ENCODE measurements around the gene FOXR1. TPM values are rescaled to one million over a fixed set of nuclear protein-coding genes. Genes with fewer than 3 reads are reported as not detected.

FOXR1 gene, protein sequence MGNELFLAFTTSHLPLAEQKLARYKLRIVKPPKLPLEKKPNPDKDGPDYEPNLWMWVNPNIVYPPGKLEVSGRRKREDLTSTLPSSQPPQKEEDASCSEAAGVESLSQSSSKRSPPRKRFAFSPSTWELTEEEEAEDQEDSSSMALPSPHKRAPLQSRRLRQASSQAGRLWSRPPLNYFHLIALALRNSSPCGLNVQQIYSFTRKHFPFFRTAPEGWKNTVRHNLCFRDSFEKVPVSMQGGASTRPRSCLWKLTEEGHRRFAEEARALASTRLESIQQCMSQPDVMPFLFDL
- not detected in 2 replicates for total RNA-seq

DNA sequence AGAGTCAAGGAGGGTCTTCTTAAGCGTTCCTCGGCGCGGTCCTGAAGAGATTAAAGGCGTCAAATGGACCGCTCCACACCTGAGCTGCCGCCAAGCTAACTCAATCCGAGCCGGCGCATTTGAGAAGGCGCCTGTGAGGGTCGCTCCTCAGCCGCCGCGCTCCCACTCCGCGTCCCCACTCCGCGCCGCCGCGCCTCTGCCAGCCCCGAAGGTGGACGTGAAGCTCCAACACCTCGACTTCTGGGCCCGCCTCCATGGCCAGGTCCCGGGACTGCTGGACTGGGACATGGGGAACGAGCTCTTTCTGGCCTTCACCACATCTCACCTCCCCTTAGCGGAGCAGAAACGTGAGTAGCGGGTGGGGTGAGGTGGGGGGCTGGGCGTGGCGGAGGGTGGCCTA lies at the start of gene FOXR1:
Gene FOXR1 (plus strand): TSS at position 116 of the 400 bp plus-strand sequence. CDS start 171 bp downstream, at position 287.

GRCh38 chr11:118956094-118956846 lies 15.3 kb upstream of the FOXR1 start, which contains the start of gene UPK2:
TSS of gene UPK2 (plus strand) at chr11:118956298. CDS start at chr11:118956351, 53 bp downstream.

DNA sequence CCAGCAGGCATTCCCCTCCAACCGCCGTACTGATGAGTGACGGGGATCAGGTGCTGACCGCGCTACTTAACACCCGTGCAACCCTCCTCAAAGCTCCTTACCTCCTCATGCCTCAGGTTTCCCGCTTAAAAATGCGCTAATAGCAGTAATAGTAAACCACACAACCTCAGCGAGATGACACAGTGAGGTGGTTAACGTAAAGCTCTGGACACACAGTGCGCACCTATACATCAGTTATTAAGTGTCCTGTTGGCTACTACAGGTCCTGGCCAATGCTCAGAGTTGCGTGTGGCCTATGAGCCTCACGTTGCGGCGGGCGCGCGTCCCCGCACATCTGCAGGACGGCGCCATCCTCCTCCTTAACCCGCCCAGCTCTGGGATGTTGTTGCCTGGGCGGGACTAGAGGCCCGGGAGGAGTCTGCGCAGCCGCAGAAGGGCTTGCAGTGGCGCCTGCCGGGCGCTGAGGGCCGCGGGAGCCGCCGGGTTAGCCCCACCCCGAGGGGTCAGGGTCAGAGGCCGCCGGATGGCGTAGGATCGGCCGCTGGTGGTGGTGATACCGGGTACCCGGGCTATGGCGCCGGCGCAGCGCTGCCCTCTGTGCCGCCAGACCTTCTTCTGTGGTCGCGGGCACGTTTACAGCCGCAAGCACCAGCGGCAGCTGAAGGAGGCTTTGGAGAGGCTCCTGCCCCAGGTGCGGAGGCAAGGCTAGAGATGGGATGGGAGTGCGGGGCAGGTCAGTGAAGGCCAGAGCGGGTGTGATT lies 26.2 kb downstream of the FOXR1 start, which contains the start of gene CENATAC:
Gene CENATAC (plus strand): TSS at position 512 of the 761 bp plus-strand sequence. CDS start 60 bp downstream, at position 572.

DNA sequence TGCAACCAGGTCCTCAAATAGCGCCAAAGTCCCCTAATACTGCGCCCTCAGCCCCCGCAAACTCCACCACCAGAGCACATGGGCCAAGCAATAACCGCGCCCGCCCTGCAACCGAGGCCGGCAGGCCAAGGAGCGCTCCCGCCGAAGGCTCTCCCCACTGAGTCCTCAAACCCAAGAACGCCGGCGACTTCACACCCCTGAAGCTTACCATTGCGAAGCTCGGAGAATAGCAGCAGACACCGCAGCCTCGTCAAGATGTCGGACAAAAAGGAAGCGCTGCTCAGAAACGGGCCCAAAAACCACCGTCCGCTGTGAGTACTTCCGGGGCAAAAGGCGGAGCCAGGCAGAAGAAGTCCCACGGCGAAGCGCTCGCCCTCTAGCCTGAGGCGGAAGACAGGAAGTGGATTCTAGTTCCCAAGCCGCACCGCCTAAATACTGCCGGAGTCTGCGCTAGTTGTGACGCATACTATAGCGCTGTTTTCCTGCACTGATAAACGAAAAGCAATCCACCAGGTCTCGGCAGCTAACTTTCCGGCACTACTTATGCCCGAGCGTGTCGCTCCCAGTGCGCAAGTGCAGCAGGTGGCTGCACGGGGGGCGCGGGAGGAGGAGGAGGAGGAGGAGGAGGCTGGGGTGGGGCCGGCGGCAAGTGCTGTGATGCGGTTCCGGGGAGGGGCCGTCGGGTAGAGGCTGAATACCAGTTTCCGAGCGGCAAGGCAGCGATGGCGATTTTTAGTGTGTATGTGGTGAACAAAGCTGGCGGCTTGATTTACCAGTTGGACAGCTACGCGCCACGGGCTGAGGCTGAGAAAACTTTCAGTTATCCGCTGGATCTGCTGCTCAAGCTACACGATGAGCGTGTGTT lies 46.7 kb downstream of the FOXR1 start, which contains the start of the genes RPS25 and TRAPPC4:
Gene RPS25 (minus strand): TSS at position 270 of the 865 bp plus-strand sequence. CDS start 59 bp downstream, at position 211.
Gene TRAPPC4 (plus strand): TSS at position 693 of the 865 bp plus-strand sequence. CDS start 30 bp downstream, at position 723.

DNA sequence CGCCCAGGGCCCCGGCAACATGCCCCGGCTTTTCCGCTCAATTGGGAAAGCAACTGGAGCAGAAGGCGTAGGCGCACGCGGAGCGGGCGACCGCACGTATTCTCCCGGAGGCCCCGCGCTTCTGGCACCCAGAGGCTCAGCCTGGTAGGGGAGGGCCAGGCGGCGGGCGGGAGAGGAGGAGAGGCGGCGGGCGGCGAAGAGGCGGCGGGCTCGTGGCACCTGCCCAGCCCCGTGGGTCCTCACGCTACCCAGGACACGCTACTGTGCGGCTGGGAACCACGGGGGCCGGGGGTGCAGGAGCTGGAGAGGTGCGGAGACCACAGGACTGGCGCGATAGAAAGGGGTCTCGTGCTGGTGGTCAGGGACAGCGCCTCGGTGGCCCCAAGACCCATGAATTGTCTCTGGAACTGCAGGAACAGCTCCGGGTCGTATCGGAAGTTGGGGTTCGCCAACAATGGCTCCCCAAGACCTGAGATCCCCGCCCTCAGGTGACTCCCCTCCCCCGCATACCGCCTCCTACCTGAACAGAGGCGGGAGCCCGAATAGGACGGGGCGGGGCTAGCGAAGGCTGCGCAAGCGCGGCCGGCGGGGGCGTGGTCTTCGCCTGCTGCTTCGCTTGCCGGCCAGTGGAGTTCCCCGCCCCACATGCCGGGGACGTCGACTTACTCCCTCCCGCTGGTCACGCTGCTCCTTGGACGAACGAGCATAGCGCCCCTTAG lies 58.9 kb downstream of the FOXR1 start, which contains the start of gene SLC37A4:
Gene SLC37A4 (minus strand): TSS at position 549 of the 719 bp plus-strand sequence.

Small RNA genes within 50 kb of the gene (small RNA-seq; reads per million reads assigned to genes)
- gene AP003392.2, result not detected
- not detected for gene RF00017
- gene RF00019, result not detected
- gene RN7SL688P, result not detected

Other genes with a start within 250 kb of the FOXR1 start
- gene DDX6, start 180.6 kb upstream of the FOXR1 start, total RNA-seq, result 198 and 201 TPM in 2 replicates
- not detected in 2 replicates for gene CXCR5, start 87.9 kb upstream of the FOXR1 start, total RNA-seq
- gene BCL9L, start 45.8 kb upstream of the FOXR1 start, total RNA-seq, result 10.4 and 21.6 TPM in 2 replicates
- gene UPK2, start 15.5 kb upstream of the FOXR1 start, total RNA-seq, result not detected in 2 replicates
- gene CENATAC, start 26.4 kb downstream of the FOXR1 start, total RNA-seq, result 25.0 and 28.0 TPM in 2 replicates
- gene RPS25, start 46.6 kb downstream of the FOXR1 start, total RNA-seq, result 1,706 and 2,770 TPM in 2 replicates
- gene TRAPPC4, start 47.0 kb downstream of the FOXR1 start, total RNA-seq, result 52.0 TPM in 2 replicates
- 16.9 and 23.3 TPM in 2 replicates for gene SLC37A4, start 59.1 kb downstream of the FOXR1 start, total RNA-seq
- 193 and 228 TPM in 2 replicates for gene HYOU1, start 85.4 kb downstream of the FOXR1 start, total RNA-seq
- gene VPS11, start 96.1 kb downstream of the FOXR1 start, total RNA-seq, result 23.1 and 25.0 TPM in 2 replicates
- gene HMBS, start 113.1 kb downstream of the FOXR1 start, total RNA-seq, result 10.9 and 12.3 TPM in 2 replicates
- 29.9 and 36.0 TPM in 2 replicates for gene DPAGT1, start 130.1 kb downstream of the FOXR1 start, total RNA-seq
- gene C2CD2L, start 135.6 kb downstream of the FOXR1 start, total RNA-seq, result 4.4 and 5.5 TPM in 2 replicates
- 19.8 and 21.8 TPM in 2 replicates for gene HINFP, start 149.8 kb downstream of the FOXR1 start, total RNA-seq
- 0.13 and 0.57 TPM in 2 replicates for gene ABCG4, start 177.3 kb downstream of the FOXR1 start, total RNA-seq
- gene NLRX1, start 197.0 kb downstream of the FOXR1 start, total RNA-seq, result 8.5 and 13.9 TPM in 2 replicates
- not detected in 2 replicates for gene NHERF4, start 213.7 kb downstream of the FOXR1 start, total RNA-seq
- 36.7 and 46.1 TPM in 2 replicates for gene CBL, start 234.6 kb downstream of the FOXR1 start, total RNA-seq